G401.6 (cell line): ENCODE measurements around the gene CEP126.
"Not testable (repeated sequence)": the region's sequence is repeated elsewhere in the genome, so short reads cannot be mapped to it uniquely, and the experiment has no call there.

ENCODE experiments used
- FAIRE-seq: peaks from 2 replicates; lab custom pipeline; 2012; peaks lifted over from hg19 to GRCh38; lab: Jason Lieb, UNC

The CEP126 gene

GRCh38 chr11:101940901-101941520 lies 26.2 kb downstream of the CEP126 start:
- FAIRE-seq, result no peak

- FAIRE-seq, result no peak
These were observed 30.1 kb downstream of the CEP126 start for GRCh38 chr11:101944923-101945322.

- FAIRE-seq, result no peak
These were observed 30.6 kb downstream of the CEP126 start for GRCh38 chr11:101945448-101945847.

GRCh38 chr11:101949680-101950220 lies 34.9 kb downstream of the CEP126 start:
- no peak for FAIRE-seq

GRCh38 chr11:101955278-101955677 lies 40.5 kb downstream of the CEP126 start:
- no peak for FAIRE-seq

GRCh38 chr11:101955701-101956100 lies 40.9 kb downstream of the CEP126 start:
- FAIRE-seq, result no peak

- no peak for FAIRE-seq
These were observed 45.4 kb downstream of the CEP126 start for GRCh38 chr11:101960231-101960630.

- not testable (repeated sequence) for FAIRE-seq
These were observed 49.4 kb downstream of the CEP126 start for GRCh38 chr11:101964200-101964599.

GRCh38 chr11:101974255-101974654 lies 59.4 kb downstream of the CEP126 start:
- FAIRE-seq, result no peak

GRCh38 chr11:101974771-101975170 lies 60.0 kb downstream of the CEP126 start:
- FAIRE-seq, result no peak

- no peak for FAIRE-seq
These were observed 60.9 kb downstream of the CEP126 start for GRCh38 chr11:101975734-101976133.

- no peak for FAIRE-seq
These were observed 72.6 kb downstream of the CEP126 start for GRCh38 chr11:101987370-101987769.

- no peak for FAIRE-seq
These were observed 78.4 kb downstream of the CEP126 start for GRCh38 chr11:101993172-101993571.

GRCh38 chr11:101994052-101994469 lies 79.3 kb downstream of the CEP126 start:
- not testable (repeated sequence) for FAIRE-seq

GRCh38 chr11:101996111-101996510 lies 81.3 kb downstream of the CEP126 start:
- no peak for FAIRE-seq

- FAIRE-seq, result no peak
These were observed 87.0 kb downstream of the CEP126 start for GRCh38 chr11:102001657-102002338.

- FAIRE-seq, result no peak
These were observed 89.4 kb downstream of the CEP126 start for GRCh38 chr11:102004220-102004619.

- no peak for FAIRE-seq
These were observed 90.5 kb downstream of the CEP126 start for GRCh38 chr11:102005306-102005705.

GRCh38 chr11:102006835-102007566 lies 92.2 kb downstream of the CEP126 start:
- no peak for FAIRE-seq

GRCh38 chr11:102007567-102008437 lies 93.0 kb downstream of the CEP126 start:
- FAIRE-seq, result peak; percentile 98

- no peak for FAIRE-seq
These were observed 96.1 kb downstream of the CEP126 start for GRCh38 chr11:102010776-102011494.
